Endothelial cell of umbilical vein (primary cell): ENCODE results near the gene WIPF3. TPM values are rescaled to one million over a fixed set of nuclear protein-coding genes. Genes with fewer than 3 reads are reported as not detected.

Experiments
- BruUV-seq: library from RNA; stranded (reverse); fragments of 400-500 nt; replicated peaks from 2 replicates; lab custom pipeline; 2021; lab: Mats Ljungman, UMichigan
- CTCF ChIA-PET: fragments of 300-600, 350-600 bp; sonication (Branson Sonifier 250); formaldehyde crosslinking; loops from one replicate; lab custom pipeline; 2021; ENCODE audit warnings: antibody characterized with exemption, inconsistent platforms; lab: Charles Lee
- POLR2A ChIA-PET: fragments of 300-600, 350-600 bp; sonication (Branson Sonifier 250); formaldehyde crosslinking; loops from one replicate; lab custom pipeline; 2021; ENCODE audit warnings: antibody characterized with exemption, inconsistent platforms; lab: Charles Lee
- DNase-seq: peaks from one replicate; pipeline ENCODE4 v3.0.0-alpha.2; 2011; ENCODE audit warnings: low read depth, low spot score
- FAIRE-seq: peaks from 2 replicates; lab custom pipeline; 2011; peaks lifted over from hg19 to GRCh38; lab: Jason Lieb, UNC
- H2AFZ ChIP-seq: 2 replicates; pipeline ENCODE4 v1.6.0; 2012; ENCODE audit warnings: low read depth, low read length, control low read depth, inconsistent platforms
- H3K27ac ChIP-seq: 2 replicates; pipeline ENCODE4 v1.5.1; 2011; ENCODE audit warnings: low read depth, mild to moderate bottlenecking, control low read depth, low read length, moderate library complexity; ENCODE audit not compliant: insufficient read depth
- H3K27me3 ChIP-seq, 2 experiments: 2 replicates each; pipeline versions ENCODE4 v1.6.0 to v1.6.1; 2011; ENCODE audit warnings: low read length in 2 of 2, mixed read lengths in 1 of 2; ENCODE audit not compliant: control insufficient read depth in 2 of 2, insufficient read depth in 2 of 2
- H3K36me3 ChIP-seq, 2 experiments: 2 replicates in 1 of 2; 3 replicates in 1 of 2; pipeline ENCODE4 v1.5.1; 2011; ENCODE audit warnings: low read length in 2 of 2, mild to moderate bottlenecking in 1 of 2, moderate library complexity in 1 of 2; ENCODE audit not compliant: control insufficient read depth in 2 of 2, insufficient read depth in 2 of 2; ENCODE audit errors: extremely low read depth in 1 of 2
- H3K4me1 ChIP-seq: 3 replicates; pipeline ENCODE4 v1.5.1; 2011; ENCODE audit warnings: mild to moderate bottlenecking, low read length; ENCODE audit not compliant: control insufficient read depth, insufficient read depth; ENCODE audit errors: extremely low read depth
- H3K4me2 ChIP-seq: 2 replicates; pipeline ENCODE4 v1.6.1; 2011; ENCODE audit warnings: low read length, control low read depth, mixed read lengths; ENCODE audit not compliant: insufficient read depth
- H3K4me3 ChIP-seq, 3 experiments: fragments of 200-600 bp in 1 of 3; sonication (generic), shearing (Covaris generic) in 1 of 3; replicated peaks in 1 of 3; 2 replicates each; pipeline ENCODE4 v1.5.1; 2011 to 2016; ENCODE audit warnings: control low read depth in 3 of 3, low read length in 3 of 3, mild to moderate bottlenecking in 2 of 3, inconsistent platforms in 1 of 3, low read depth in 1 of 3, moderate library complexity in 1 of 3; ENCODE audit not compliant: insufficient read depth in 1 of 3
- H3K79me2 ChIP-seq: 2 replicates; pipeline ENCODE4 v1.6.0; 2012; ENCODE audit warnings: low read length, inconsistent platforms; ENCODE audit not compliant: control insufficient read depth, insufficient read depth
- H3K9ac ChIP-seq: replicated peaks from 2 replicates; pipeline ENCODE3; 2011; ENCODE audit warnings: low read length, control low read depth; ENCODE audit not compliant: insufficient read depth; ENCODE audit errors: extremely low read depth
- H3K9me1 ChIP-seq: replicated peaks from 3 replicates; pipeline ENCODE4 v1.6.0; 2011; ENCODE audit warnings: mild to moderate bottlenecking, low read length; ENCODE audit not compliant: control insufficient read depth, insufficient read depth; ENCODE audit errors: extremely low read depth
- H3K9me3 ChIP-seq: replicated peaks from 2 replicates; pipeline ENCODE4 v1.5.1; 2012; ENCODE audit warnings: low read length, inconsistent platforms; ENCODE audit not compliant: control insufficient read depth, insufficient read depth
- H4K20me1 ChIP-seq: replicated peaks from 2 replicates; pipeline ENCODE3; 2011; ENCODE audit warnings: mild to moderate bottlenecking, low read length; ENCODE audit not compliant: control insufficient read depth, insufficient read depth; ENCODE audit errors: extremely low read depth
- EZH2 ChIP-seq: IDR thresholded peaks from 2 replicates; pipeline ENCODE4 v1.6.1; 2012; ENCODE audit warnings: borderline replicate concordance, low read depth, mild to moderate bottlenecking, moderate library complexity, low read length, inconsistent platforms; ENCODE audit not compliant: severe bottlenecking
- FOS ChIP-seq: IDR thresholded peaks from 2 replicates; pipeline ENCODE4 v1.6.1; 2011; ENCODE audit warnings: mild to moderate bottlenecking, low read length, moderate library complexity, borderline replicate concordance; ENCODE audit not compliant: insufficient read depth
- GATA2 ChIP-seq: IDR thresholded peaks from 2 replicates; pipeline ENCODE4 v1.7.0; 2011; ENCODE audit warnings: low read depth, mild to moderate bottlenecking, moderate library complexity, mixed read lengths, low read length; ENCODE audit not compliant: insufficient read length, insufficient read depth
- JUN ChIP-seq: IDR thresholded peaks from 2 replicates; pipeline ENCODE4 v1.6.1; 2011; ENCODE audit warnings: borderline replicate concordance, low read depth; ENCODE audit not compliant: insufficient read length, insufficient read depth
- MYC ChIP-seq: IDR thresholded peaks from one replicate; pipeline ENCODE4 v1.6.1; 2011; ENCODE audit warnings: mild to moderate bottlenecking, low read depth, low read length
- POLR2A ChIP-seq: IDR thresholded peaks from 2 replicates; pipeline ENCODE4 v1.6.1; 2012; ENCODE audit warnings: low read depth, mild to moderate bottlenecking, control low read depth, low read length
- POLR2AphosphoS5 ChIP-seq: IDR thresholded peaks from 2 replicates; pipeline ENCODE4 v1.6.1; 2012; ENCODE audit warnings: low read depth, mild to moderate bottlenecking, control low read depth, low read length, moderate library complexity; ENCODE audit not compliant: insufficient read depth
- dilution Hi-C: fragments of 300-500 bp; cut with MboI; formaldehyde crosslinking; loops from one replicate; pipeline ENCODE4 v1.15.0; 2019; ENCODE audit warnings: low sequenced_read_pairs; ENCODE audit not compliant: extremely low pct_ligation_motif_present
- intact Hi-C: fragments of 100-400 bp; cut with micrococcal nuclease; formaldehyde crosslinking; loops from one replicate; pipeline ENCODE4 v1.10.0; 2022
- polyA plus RNA-seq, 4 experiments: library from polyadenylated mRNA; depleted of rRNA in 3 of 4; stranded (reverse) in 3 of 4; unstranded in 1 of 4; fragments of >200 nt; gene quantifications; 2 replicates each; pipeline versions ENCODE4 v1.2.1 to v1.2.3, GENCODE V29; 2011 to 2012; ENCODE audit warnings: missing spikeins in 1 of 4
- total RNA-seq: library from RNA; stranded (reverse); gene quantifications from 2 replicates; pipeline ENCODE4 v1.2.3, GENCODE V29; 2021
- TF ChIP-seq, protein P1 (sequence below): IDR thresholded peaks from 2 replicates; pipeline ENCODE4 v1.6.1; 2011; ENCODE audit not compliant: insufficient read depth, insufficient read length
- TF ChIP-seq, protein P2 (sequence below), 2 donors: IDR thresholded peaks; 1 replicate in 1 of 2; 2 replicates in 1 of 2; pipeline ENCODE4 v1.5.1; 2011; ENCODE audit warnings: low read length in 2 of 2, mild to moderate bottlenecking in 2 of 2, moderate library complexity in 2 of 2, control low read depth in 1 of 2, inconsistent platforms in 1 of 2, low read depth in 1 of 2; ENCODE audit not compliant: insufficient read depth in 1 of 2; ENCODE audit errors: extremely low read depth in 1 of 2

WIPF3 gene
- total and polyA plus RNA-seq, 2 donors (not counting 3 experiments of a cell fraction or from before 2014, with no cell fraction given) = 0.01 to 0.35 TPM

DNA sequence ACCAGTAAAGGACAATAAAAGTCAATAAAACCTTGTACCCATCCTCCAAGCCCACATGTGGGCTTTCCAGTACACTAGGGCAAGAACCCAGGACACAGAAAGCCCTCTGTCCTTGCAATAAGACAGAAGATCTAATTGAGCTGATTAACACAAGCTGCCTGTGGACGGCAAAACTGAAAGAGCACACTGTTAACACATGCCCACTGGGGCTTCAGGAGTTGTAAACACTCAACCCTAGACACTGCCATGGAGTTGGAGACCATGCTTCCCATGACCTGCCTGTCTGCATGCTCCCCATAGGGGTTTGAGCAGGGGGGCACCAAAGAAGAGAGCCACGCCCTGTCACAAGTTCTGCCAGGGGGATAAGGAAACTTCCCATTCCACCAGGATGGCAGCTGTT is 22.6 kb upstream of the WIPF3 start:
- Histone ChIP-seq H3K4me1 (no peaks in the 10 kb centered on the region), H3K9ac (no peak overlapping the region), H3K9me1 (no peaks in the 10 kb centered on the region), H3K79me2 (no peaks in the 10 kb centered on the region), H3K9me3 (no peaks in the 10 kb centered on the region), H3K27ac (no peak overlapping the region), H4K20me1 (no peaks in the 10 kb centered on the region), H3K27me3 (peaks cover 3 to 9% of the 10 kb centered on the region in 2 experiments), H2AFZ (no peak overlapping the region), H3K36me3 (no peaks in the 10 kb centered on the region), H3K4me2 (no peak overlapping the region), H3K4me3 (no peak overlapping the region)
- DNase-seq (no peak), FAIRE-seq (no peak)
- dilution Hi-C loops (no loop called here), intact Hi-C loops (no loop called here)
- no TSS peak for BruUV-seq
- ChIA-PET CTCF (no interaction called here), POLR2A (no interaction called here)
- no peak for TF ChIP-seq POLR2AphosphoS5
- TF ChIP-seq, protein P1, sequence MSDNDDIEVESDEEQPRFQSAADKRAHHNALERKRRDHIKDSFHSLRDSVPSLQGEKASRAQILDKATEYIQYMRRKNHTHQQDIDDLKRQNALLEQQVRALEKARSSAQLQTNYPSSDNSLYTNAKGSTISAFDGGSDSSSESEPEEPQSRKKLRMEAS = no peak
- TF ChIP-seq POLR2A = no peak
- TF ChIP-seq MYC = no peak
- TF ChIP-seq FOS = no peak
- no peak for TF ChIP-seq JUN
- TF ChIP-seq GATA2 = no peak
- TF ChIP-seq, protein P2, sequence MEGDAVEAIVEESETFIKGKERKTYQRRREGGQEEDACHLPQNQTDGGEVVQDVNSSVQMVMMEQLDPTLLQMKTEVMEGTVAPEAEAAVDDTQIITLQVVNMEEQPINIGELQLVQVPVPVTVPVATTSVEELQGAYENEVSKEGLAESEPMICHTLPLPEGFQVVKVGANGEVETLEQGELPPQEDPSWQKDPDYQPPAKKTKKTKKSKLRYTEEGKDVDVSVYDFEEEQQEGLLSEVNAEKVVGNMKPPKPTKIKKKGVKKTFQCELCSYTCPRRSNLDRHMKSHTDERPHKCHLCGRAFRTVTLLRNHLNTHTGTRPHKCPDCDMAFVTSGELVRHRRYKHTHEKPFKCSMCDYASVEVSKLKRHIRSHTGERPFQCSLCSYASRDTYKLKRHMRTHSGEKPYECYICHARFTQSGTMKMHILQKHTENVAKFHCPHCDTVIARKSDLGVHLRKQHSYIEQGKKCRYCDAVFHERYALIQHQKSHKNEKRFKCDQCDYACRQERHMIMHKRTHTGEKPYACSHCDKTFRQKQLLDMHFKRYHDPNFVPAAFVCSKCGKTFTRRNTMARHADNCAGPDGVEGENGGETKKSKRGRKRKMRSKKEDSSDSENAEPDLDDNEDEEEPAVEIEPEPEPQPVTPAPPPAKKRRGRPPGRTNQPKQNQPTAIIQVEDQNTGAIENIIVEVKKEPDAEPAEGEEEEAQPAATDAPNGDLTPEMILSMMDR (IDR thresholded peaks at IDR 0.05; ENCODE audit: extremely low read depth in 1 of 2, insufficient read depth in 1 of 2, low read depth in 1 of 2, low read length in 2 of 2) = no peak
- no peak for TF ChIP-seq EZH2
